IMR-90 (cell line): ENCODE measurements around the gene PRKAG2. TPM values are rescaled to one million over a fixed set of nuclear protein-coding genes. Genes with fewer than 3 reads are reported as not detected.

Experiments used
- ATAC-seq: fragments of 200-7000 bp; cut with Tn5 transposase; 2 replicates; pipeline ENCODE4 v1.9.1; 2020; ENCODE audit warnings: low read depth, mild to moderate bottlenecking, moderate library complexity
- BruUV-seq: library from RNA; stranded (reverse); fragments of 400-500 nt; replicated peaks from 2 replicates; lab custom pipeline; 2021; lab: Mats Ljungman, UMichigan
- CTCF ChIA-PET: fragments of 300-600 bp; formaldehyde crosslinking; extraction: SDS; loops from one replicate; lab custom pipeline; 2021; ENCODE audit warnings: antibody characterized with exemption; lab: Yijun Ruan, JAX
- POLR2A ChIA-PET: fragments of 300-600 bp; sonication (Branson Sonifier 250); formaldehyde crosslinking; loops from one replicate; lab custom pipeline; 2022; ENCODE audit warnings: antibody characterized with exemption; ENCODE audit not compliant: unreplicated experiment; lab: Charles Lee
- DNase-seq: peaks from one replicate; pipeline ENCODE4 v3.0.0; 2013
- H2AFZ ChIP-seq: replicated peaks from 2 replicates; pipeline ENCODE3; 2013; ENCODE audit warnings: low read length, mild to moderate bottlenecking; ENCODE audit not compliant: poor library complexity
- H2AK5ac ChIP-seq: 2 replicates; pipeline ENCODE4 v1.6.1; 2013; ENCODE audit warnings: low read depth, low read length, inconsistent platforms
- H2AK9ac ChIP-seq: replicated peaks from 2 replicates; pipeline ENCODE3; 2013; ENCODE audit warnings: mild to moderate bottlenecking, low read depth, low read length, moderate library complexity; ENCODE audit not compliant: poor library complexity
- H2BK120ac ChIP-seq: 2 replicates; pipeline ENCODE4 v1.6.1; 2013; ENCODE audit warnings: low read depth, low read length, inconsistent platforms
- H2BK15ac ChIP-seq: 3 replicates; pipeline ENCODE4 v1.6.1; 2013; ENCODE audit warnings: low read depth, low read length, inconsistent platforms
- H2BK20ac ChIP-seq: 2 replicates; pipeline ENCODE4 v1.6.1; 2013; ENCODE audit warnings: low read depth, mild to moderate bottlenecking, inconsistent platforms, low read length, moderate library complexity
- H2BK5ac ChIP-seq: 2 replicates; pipeline ENCODE4 v1.6.1; 2013; ENCODE audit warnings: mild to moderate bottlenecking, low read depth, low read length, inconsistent platforms; ENCODE audit not compliant: poor library complexity, severe bottlenecking
- H3K14ac ChIP-seq: replicated peaks from 2 replicates; pipeline ENCODE4 v1.6.1; 2013; ENCODE audit warnings: low read depth, low read length, inconsistent platforms
- H3K18ac ChIP-seq: 2 replicates; pipeline ENCODE4 v1.6.1; 2013; ENCODE audit warnings: low read depth, low read length, control low read depth
- H3K23ac ChIP-seq: 2 replicates; pipeline ENCODE4 v1.6.1; 2013; ENCODE audit warnings: low read depth, low read length, inconsistent platforms
- H3K27ac ChIP-seq: 2 replicates; pipeline ENCODE4 v1.5.1; 2013; ENCODE audit warnings: mild to moderate bottlenecking, control low read depth, low read length; ENCODE audit not compliant: insufficient read depth
- H3K27me3 ChIP-seq: 2 replicates; pipeline ENCODE4 v1.6.1; 2013; ENCODE audit warnings: low read length; ENCODE audit not compliant: control insufficient read depth, insufficient read depth
- H3K36me3 ChIP-seq: 2 replicates; pipeline ENCODE4 v1.6.1; 2013; ENCODE audit warnings: low read length, mixed read lengths; ENCODE audit not compliant: control insufficient read depth, insufficient read depth
- H3K4ac ChIP-seq: 2 replicates; pipeline ENCODE4 v1.6.1; 2013; ENCODE audit warnings: low read depth, low read length, inconsistent platforms
- H3K4me1 ChIP-seq: 2 replicates; pipeline ENCODE4 v1.6.1; 2013; ENCODE audit warnings: low read length, mixed read lengths; ENCODE audit not compliant: control insufficient read depth, insufficient read depth
- H3K4me2 ChIP-seq: 2 replicates; pipeline ENCODE4 v1.6.1; 2013; ENCODE audit warnings: low read depth, mild to moderate bottlenecking, control low read depth, low read length, moderate library complexity
- H3K4me3 ChIP-seq: 2 replicates; pipeline ENCODE4 v1.5.1; 2013; ENCODE audit warnings: low read depth, mild to moderate bottlenecking, control low read depth, low read length, moderate library complexity; ENCODE audit not compliant: insufficient read depth
- H3K56ac ChIP-seq: 2 replicates; pipeline ENCODE4 v1.6.1; 2013; ENCODE audit warnings: low read length, inconsistent platforms; ENCODE audit not compliant: insufficient read depth; ENCODE audit errors: extremely low read depth
- H3K79me1 ChIP-seq, 2 experiments: 2 replicates each; pipeline ENCODE4 v1.6.1; 2013; ENCODE audit warnings: low read length in 2 of 2, inconsistent platforms in 1 of 2, low read depth in 1 of 2
- H3K9ac ChIP-seq: 2 replicates; pipeline ENCODE4 v1.6.1; 2013; ENCODE audit warnings: low read depth, low read length, control low read depth
- H3K9me1 ChIP-seq: 2 replicates; pipeline ENCODE4 v1.6.1; 2013; ENCODE audit warnings: low read length, inconsistent platforms; ENCODE audit not compliant: insufficient read depth
- H3K9me3 ChIP-seq: 2 replicates; pipeline ENCODE4 v1.6.1; 2013; ENCODE audit warnings: low read length; ENCODE audit not compliant: control insufficient read depth, insufficient read depth
- H4K20me1 ChIP-seq: 2 replicates; pipeline ENCODE4 v1.6.1; 2013; ENCODE audit warnings: low read length, inconsistent platforms; ENCODE audit not compliant: insufficient read depth
- H4K5ac ChIP-seq: 2 replicates; pipeline ENCODE4 v1.6.1; 2013; ENCODE audit warnings: mild to moderate bottlenecking, low read depth, low read length, control low read depth
- H4K8ac ChIP-seq, 2 experiments: 2 replicates each; pipeline ENCODE4 v1.6.1; 2013; ENCODE audit warnings: low read depth in 2 of 2, low read length in 2 of 2, control low read depth in 1 of 2, inconsistent platforms in 1 of 2
- H4K91ac ChIP-seq: 2 replicates; pipeline ENCODE4 v1.6.1; 2013; ENCODE audit warnings: low read depth, low read length, inconsistent platforms; ENCODE audit not compliant: insufficient read depth
- CHD1 ChIP-seq: IDR thresholded peaks from 2 replicates; pipeline ENCODE4 v1.6.1; 2012; ENCODE audit warnings: low read depth, low read length, improper control_type of control experiment
- POLR2A ChIP-seq: IDR thresholded peaks from 2 replicates; pipeline ENCODE4 v1.6.1; 2012; ENCODE audit warnings: mild to moderate bottlenecking, low read depth, low read length
- RAD21 ChIP-seq: IDR thresholded peaks from 2 replicates; pipeline ENCODE4 v1.6.1; 2012; ENCODE audit warnings: low read length, improper control_type of control experiment
- USF2 ChIP-seq: fragments of 150-350 bp; IDR thresholded peaks from 2 replicates; pipeline ENCODE4 v1.6.1; 2017; ENCODE audit warnings: mild to moderate bottlenecking, antibody characterized with exemption, low read length, low read depth
- WGBS, 2 experiments: methylation state at CpG; one replicate each; pipeline versions ENCODE4 v1.1.5 to v1.1.7; 2013; ENCODE audit warnings: missing lambda C conversion rate in 2 of 2; ENCODE audit not compliant: insufficient read length in 1 of 2; ENCODE audit errors: extremely low coverage in 2 of 2; 5-methylcytosine and 5-hydroxymethylcytosine counted together
- dilution Hi-C: fragments of 300-500 bp; cut with HindIII; formaldehyde crosslinking; loops from one replicate; pipeline ENCODE4 v1.14.3; 2018; ENCODE audit warnings: low sequenced_read_pairs; ENCODE audit not compliant: unreplicated experiment
- in situ Hi-C: fragments of 300-500 bp; cut with MboI; formaldehyde crosslinking; loops from 3 replicates; pipeline ENCODE4 v1.14.3; 2019; ENCODE audit warnings: low sequenced_read_pairs, inconsistent platforms, mixed read lengths
- intact Hi-C: fragments of 100-400 bp; cut with micrococcal nuclease; formaldehyde crosslinking; loops from 2 replicates; pipeline ENCODE4 v1.10.0; 2022
- polyA plus RNA-seq, 3 experiments: library from polyadenylated mRNA; depleted of rRNA; stranded (reverse); fragments of >200 nt; gene quantifications; 2 replicates each; pipeline ENCODE4 v1.2.3, GENCODE V29; 2012; ENCODE audit warnings: low replicate concordance in 1 of 3
- total RNA-seq: library from RNA; depleted of rRNA; stranded (reverse); fragments of >200 nt; gene quantifications from 2 replicates; pipeline ENCODE4 v1.2.3, GENCODE V29; 2012

PRKAG2 gene
- total and polyA plus RNA-seq, 2 of the 4 experiments (the other 2 are of a cell fraction): 15.4 to 21.6 TPM

GRCh38 chr7:151761231-151761630, 115.7 kb downstream of the PRKAG2 start:
- H2BK15ac ChIP-seq: no peak overlapping the region
- no peak overlapping the region for H2BK5ac ChIP-seq
- H3K56ac ChIP-seq: no peak overlapping the region
- intact Hi-C loops: no loop called here
- H3K18ac ChIP-seq: no peak overlapping the region
- H3K27ac ChIP-seq: no peak overlapping the region
- H4K8ac ChIP-seq: no peak overlapping the region
- ATAC-seq (no peak), DNase-seq (no peak)
- ChIA-PET CTCF (no interaction called here), POLR2A (no interaction called here)
- peaks cover 16% of the 10 kb centered on the region for H3K4me1 ChIP-seq
- no peaks in the 10 kb centered on the region for H3K9me3 ChIP-seq
- TF ChIP-seq USF2: no peak
- TF ChIP-seq RAD21: no peak
- no peak for TF ChIP-seq CHD1
- TF ChIP-seq POLR2A: no peak
- in situ Hi-C loops: loop anchor here (25.0 kb wide), 2 partner anchors 299 to 399 kb away; no protein-coding TSS in a partner anchor
- H2AK5ac ChIP-seq: no peak overlapping the region
- H3K27me3 ChIP-seq: peaks cover 46% of the 10 kb centered on the region
- H4K20me1 ChIP-seq: no peaks in the 10 kb centered on the region; the same call in 1 of the 2 replicates
- no peak overlapping the region for H3K9ac ChIP-seq
- no peaks in the 10 kb centered on the region for H3K36me3 ChIP-seq
- no peak overlapping the region for H3K14ac ChIP-seq
- no peak overlapping the region for H3K4me2 ChIP-seq
- H3K9me1 ChIP-seq: peaks cover 7% of the 10 kb centered on the region
- BruUV-seq: no TSS peak
- H3K79me1 ChIP-seq: peaks cover 0 to 3% of the 10 kb centered on the region in 2 experiments; a peak in 1 of 4 replicates
- H3K4ac ChIP-seq: no peak overlapping the region
- no peak overlapping the region for H4K5ac ChIP-seq
- H3K4me3 ChIP-seq: no peak overlapping the region
- dilution Hi-C loops: no loop called here
- no peak overlapping the region for H2BK120ac ChIP-seq
- no peak overlapping the region for H3K23ac ChIP-seq
- H2AK9ac ChIP-seq: peak overlapping the region; percentile 43
- WGBS, 2 experiments: 100% methylated on average over 1 of the region's 3 CpGs; no CpG with 5 or more reads in 1 of the 2 experiments
- no peak overlapping the region for H2BK20ac ChIP-seq
- no peak overlapping the region for H2AFZ ChIP-seq
- no peak overlapping the region for H4K91ac ChIP-seq
